ENCODE measurements around the gene LMTK2. TPM values are rescaled to one million over a fixed set of nuclear protein-coding genes. Genes with fewer than 3 reads are reported as not detected.

LMTK2 gene
- total and polyA plus RNA-seq, 10 donors: 1.3 to 22.8 (median 18.6) TPM

- Histone ChIP-seq H3K4me1 (peaks cover 5 to 86% (median 38%) of the 10 kb centered on the region in 6 donors), H3K27ac (peak overlapping the region in 6 of 8 donors; percentile 36 to 76 (median 73)), H3K27me3 (replicated peaks in 1 of 7) (peaks cover 0 to 50% (median 0%) of the 10 kb centered on the region in 7 donors), H3K36me3 (peaks cover 0 to 17% (median 0%) of the 10 kb centered on the region in 6 donors), H3K9me3 (no peaks in the 10 kb centered on the region), H3K4me3 (peak overlapping the region in 1 of 8 donors; percentile 1)
- WGBS, 5 donors: 51 to 76% (median 64%) methylated on average over 6 of the region's 6 CpGs
- TF ChIP-seq POLR2A (IDR thresholded peaks at IDR 0.05): no peak
- no peak for TF ChIP-seq CTCF (IDR thresholded peaks at IDR 0.05 in 8 of 11, conservative IDR thresholded peaks at IDR 0.05 in 3 of 11)
- TF ChIP-seq POLR2AphosphoS5 (IDR thresholded peaks at IDR 0.05): no peak
- intact Hi-C loops (cut with DNase I; ENCODE audit: low total_unique reads): no loop called here
- DNase-seq: no peak
Observed at GRCh38 chr7:98125759-98126158, 19.1 kb downstream of the LMTK2 start.

GRCh38 chr7:98126311-98127142, 19.9 kb downstream of the LMTK2 start:
- intact Hi-C loops (cut with DNase I; ENCODE audit: low total_unique reads): no loop called here
- WGBS, 5 donors: 74 to 85% (median 80%) methylated on average over 13 of the region's 13 CpGs
- peak overlapping the region in 6 of 8 donors; percentile 36 to 76 (median 73) for H3K27ac ChIP-seq
- H3K36me3 ChIP-seq: peaks cover 0 to 17% (median 0%) of the 10 kb centered on the region in 6 donors
- no peak for DNase-seq
- peaks cover 10 to 87% (median 41%) of the 10 kb centered on the region in 6 donors for H3K4me1 ChIP-seq
- peak overlapping the region in 1 of 8 donors; percentile 1 for H3K4me3 ChIP-seq
- no peak for TF ChIP-seq POLR2A (IDR thresholded peaks at IDR 0.05)
- TF ChIP-seq POLR2AphosphoS5 (IDR thresholded peaks at IDR 0.05): no peak
- H3K9me3 ChIP-seq: no peaks in the 10 kb centered on the region
- peaks cover 0 to 58% (median 0%) of the 10 kb centered on the region in 7 donors for H3K27me3 ChIP-seq (replicated peaks in 1 of 7)

- TF ChIP-seq POLR2A (IDR thresholded peaks at IDR 0.05) (no peak), CTCF (IDR thresholded peaks at IDR 0.05 in 8 of 11, conservative IDR thresholded peaks at IDR 0.05 in 3 of 11) (no peak), POLR2AphosphoS5 (IDR thresholded peaks at IDR 0.05) (no peak)
- Histone ChIP-seq H3K36me3 (peaks cover 0 to 17% (median 0%) of the 10 kb centered on the region in 6 donors), H3K4me1 (peaks cover 28 to 87% (median 52%) of the 10 kb centered on the region in 6 donors), H3K27ac (no peak overlapping the region), H3K27me3 (replicated peaks in 1 of 7) (peaks cover 0 to 52% (median 0%) of the 10 kb centered on the region in 7 donors), H3K4me3 (no peak overlapping the region), H3K9me3 (no peaks in the 10 kb centered on the region)
- intact Hi-C loops (cut with DNase I; ENCODE audit: low total_unique reads): no loop called here
- WGBS, 5 donors: 92 to 97% (median 96%) methylated on average over 8 of the region's 8 CpGs
- DNase-seq: no peak
Observed at GRCh38 chr7:98128346-98128745, 21.7 kb downstream of the LMTK2 start.

- Histone ChIP-seq H3K27me3 (replicated peaks in 1 of 7) (peaks cover 0 to 63% (median 0%) of the 10 kb centered on the region in 7 donors), H3K4me1 (peaks cover 43 to 89% (median 65%) of the 10 kb centered on the region in 6 donors), H3K9me3 (no peaks in the 10 kb centered on the region), H3K27ac (peak overlapping the region in 7 of 8 donors; percentile 74 to 91 (median 86)), H3K36me3 (peaks cover 0 to 10% (median 0%) of the 10 kb centered on the region in 6 donors), H3K4me3 (peak overlapping the region in 1 of 8 donors; percentile 50)
- no peak for DNase-seq
- 55 to 71% (median 68%) methylated on average over 4 of the region's 4 CpGs for WGBS, 5 donors
- TF ChIP-seq CTCF (IDR thresholded peaks at IDR 0.05 in 8 of 11, conservative IDR thresholded peaks at IDR 0.05 in 3 of 11): no peak
- TF ChIP-seq POLR2AphosphoS5 (IDR thresholded peaks at IDR 0.05): no peak
- no peak for TF ChIP-seq POLR2A (IDR thresholded peaks at IDR 0.05)
- intact Hi-C loops (cut with DNase I; ENCODE audit: low total_unique reads): no loop called here
Observed at GRCh38 chr7:98130959-98131358, 24.3 kb downstream of the LMTK2 start.
